ENCODE measurements around the gene MYO1B. TPM values are rescaled to one million over a fixed set of nuclear protein-coding genes. Genes with fewer than 3 reads are reported as not detected.

Gene MYO1B
- total and polyA plus RNA-seq, 2 of the 8 experiments (the other 6 are each of a cell fraction or from before 2014, with no cell fraction given): 15.5 to 61.2 TPM

DNA sequence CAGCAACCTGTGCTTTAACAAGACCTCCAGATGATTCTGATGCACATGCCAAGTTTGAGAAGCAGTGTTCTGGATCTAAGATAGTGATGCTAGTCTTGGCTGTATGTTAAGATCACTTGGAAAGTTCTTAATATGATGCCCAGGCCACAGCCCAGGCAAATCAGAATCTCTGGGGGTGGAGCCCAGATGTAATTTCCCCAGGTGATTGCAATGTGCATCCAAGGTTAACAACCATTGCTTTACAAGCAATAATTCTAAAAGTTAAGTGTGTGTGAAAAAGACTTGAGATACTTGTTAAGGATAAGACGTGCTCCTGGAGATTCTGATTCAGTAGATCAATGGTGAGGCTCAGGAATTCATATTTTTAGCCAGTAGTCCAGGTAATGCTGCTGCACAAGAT lies 44.3 kb upstream of the MYO1B start (continued):
- no peak for TF ChIP-seq CHD7 (IDR thresholded peaks at IDR 0.05; ENCODE audit: insufficient replicate concordance, low read length)
- TF ChIP-seq HDAC2 (IDR thresholded peaks at IDR 0.05; ENCODE audit: borderline replicate concordance in 1 of 2, low read depth in 2 of 2, low read length in 2 of 2): no peak
- no peak for TF ChIP-seq ASH2L (IDR thresholded peaks at IDR 0.05; ENCODE audit: low read length)
- TF ChIP-seq RAD21 (IDR thresholded peaks at IDR 0.05 in 1 of 2, conservative IDR thresholded peaks at IDR 0.05 in 1 of 2; ENCODE audit: low read depth in 2 of 2, low read length in 2 of 2): no peak
- no peak for TF ChIP-seq RBBP5 (IDR thresholded peaks at IDR 0.05; ENCODE audit: borderline replicate concordance, low read depth, low read length)
- TF ChIP-seq BCL11A (IDR thresholded peaks at IDR 0.05; ENCODE audit: low read depth in 2 of 2, low read length in 2 of 2): no peak
- no peak for TF ChIP-seq ZNF274 (IDR thresholded peaks at IDR 0.05; ENCODE audit: borderline replicate concordance, extremely low read depth, low read length)
- TF ChIP-seq CBX5 (IDR thresholded peaks at IDR 0.05; ENCODE audit: low read depth, low read length): no peak
- no peak for TF ChIP-seq JUN (IDR thresholded peaks at IDR 0.05; ENCODE audit: low read depth, low read length)
- no peak for TF ChIP-seq NANOG (IDR thresholded peaks at IDR 0.05; ENCODE audit: insufficient read depth, low read depth, low read length, poor library complexity, severe bottlenecking)
- no peak for TF ChIP-seq MAFK (IDR thresholded peaks at IDR 0.05; ENCODE audit: low read depth, low read length)

Data from H1 (cell line).